Lower leg skin (tissue), 4 donors: ENCODE measurements around the gene RRAGC. TPM values are rescaled to one million over a fixed set of nuclear protein-coding genes. Genes with fewer than 3 reads are reported as not detected.

Experiments used
- DNase-seq, 2 donors: peaks; one replicate each; pipeline ENCODE4 v3.0.0-alpha.2; 2019; ENCODE audit warnings: low spot score in 2 of 2
- H3K4me3 ChIP-seq: fragments of 200-600 bp; sonication (generic); 2 replicates; pipeline ENCODE4 v1.5.1; 2017; ENCODE audit warnings: mild to moderate bottlenecking, low read depth; ENCODE audit not compliant: poor library complexity, severe bottlenecking
- CTCF ChIP-seq, 3 donors: fragments of 450-650 bp; IDR thresholded peaks; one replicate each; pipeline ENCODE4 v1.5.1; 2016; ENCODE audit warnings: antibody characterized with exemption in 3 of 3, mild to moderate bottlenecking in 3 of 3, moderate library complexity in 2 of 3
- POLR2A ChIP-seq, 2 donors: fragments of 450-650 bp; IDR thresholded peaks; one replicate each; pipeline ENCODE4 v1.6.1; 2016 to 2017; ENCODE audit warnings: antibody characterized with exemption in 2 of 2, mild to moderate bottlenecking in 1 of 2, moderate library complexity in 1 of 2
- WGBS, 2 donors: methylation state at CpG; one replicate each; pipeline ENCODE4 v1.1.5; 2018; 5-methylcytosine and 5-hydroxymethylcytosine counted together
- intact Hi-C: fragments of 100-400 bp; cut with DNase I; formaldehyde crosslinking; loops from one replicate; pipeline ENCODE4 v1.15.0; 2023; ENCODE audit warnings: low total_unique reads
- total RNA-seq, 4 donors: library from RNA; depleted of rRNA; stranded (reverse); fragments of >200 nt; gene quantifications; one replicate each; pipeline ENCODE4 v1.1.0, GENCODE V29; 2016

RRAGC gene
- total RNA-seq, 4 donors from 2014 or later, result 19.5 to 27.7 (median 21.6) TPM

GRCh38 chr1:38789498-38790169 lies 69.9 kb downstream of the RRAGC start:
- intact Hi-C loops, result no loop called here
- TF ChIP-seq CTCF (IDR thresholded peaks at IDR 0.05), result no peak
- TF ChIP-seq POLR2A (IDR thresholded peaks at IDR 0.05), result no peak
- peak in 1 of 2 donors; percentile 49 for DNase-seq
- WGBS, 2 donors, result 33 to 35% methylated on average over 5 of the region's 5 CpGs
- no peak overlapping the region for H3K4me3 ChIP-seq

GRCh38 chr1:38788341-38789336 lies 70.9 kb downstream of the RRAGC start:
- WGBS, 2 donors, result 55 to 56% methylated on average over 15 of the region's 15 CpGs
- no peak overlapping the region for H3K4me3 ChIP-seq
- intact Hi-C loops, result no loop called here
- DNase-seq, result peak in 1 of 2 donors; percentile 37
- TF ChIP-seq POLR2A (IDR thresholded peaks at IDR 0.05), result no peak
- no peak for TF ChIP-seq CTCF (IDR thresholded peaks at IDR 0.05)

Other genes with a start within 250 kb of the RRAGC start
- 10 to 100 TPM; 14.6 to 27.3 (median 16.6) TPM for gene MYCBP, start 13.6 kb upstream of the RRAGC start, total RNA-seq
- under 1 TPM in 3 of 4 donors, not detected in 1; 0.19 to 0.89 (median 0.22) TPM for gene GJA9, start 21.8 kb upstream of the RRAGC start, total RNA-seq
- 10 to 100 TPM; 17.0 to 30.6 (median 22.2) TPM for gene RHBDL2, start 82.1 kb upstream of the RRAGC start, total RNA-seq
- gene AKIRIN1, start 131.5 kb upstream of the RRAGC start, total RNA-seq, result 10 to 100 TPM; 22.3 to 36.8 (median 28.7) TPM
- gene NDUFS5, start 166.6 kb upstream of the RRAGC start, total RNA-seq, result 100 to 1,000 TPM; 202 to 542 (median 255) TPM